Measurements from ENCODE around the gene FNIP2.

Gene FNIP2

GRCh38 chr4:158845311-158846041 is 76.7 kb downstream of the FNIP2 start:
- H3K4me3 ChIP-seq (ENCODE audit: low read depth, low read length) = no peak overlapping the region
- TF ChIP-seq, protein P1, sequence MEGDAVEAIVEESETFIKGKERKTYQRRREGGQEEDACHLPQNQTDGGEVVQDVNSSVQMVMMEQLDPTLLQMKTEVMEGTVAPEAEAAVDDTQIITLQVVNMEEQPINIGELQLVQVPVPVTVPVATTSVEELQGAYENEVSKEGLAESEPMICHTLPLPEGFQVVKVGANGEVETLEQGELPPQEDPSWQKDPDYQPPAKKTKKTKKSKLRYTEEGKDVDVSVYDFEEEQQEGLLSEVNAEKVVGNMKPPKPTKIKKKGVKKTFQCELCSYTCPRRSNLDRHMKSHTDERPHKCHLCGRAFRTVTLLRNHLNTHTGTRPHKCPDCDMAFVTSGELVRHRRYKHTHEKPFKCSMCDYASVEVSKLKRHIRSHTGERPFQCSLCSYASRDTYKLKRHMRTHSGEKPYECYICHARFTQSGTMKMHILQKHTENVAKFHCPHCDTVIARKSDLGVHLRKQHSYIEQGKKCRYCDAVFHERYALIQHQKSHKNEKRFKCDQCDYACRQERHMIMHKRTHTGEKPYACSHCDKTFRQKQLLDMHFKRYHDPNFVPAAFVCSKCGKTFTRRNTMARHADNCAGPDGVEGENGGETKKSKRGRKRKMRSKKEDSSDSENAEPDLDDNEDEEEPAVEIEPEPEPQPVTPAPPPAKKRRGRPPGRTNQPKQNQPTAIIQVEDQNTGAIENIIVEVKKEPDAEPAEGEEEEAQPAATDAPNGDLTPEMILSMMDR (IDR thresholded peaks at IDR 0.05; ENCODE audit: low read depth, low read length) = no peak

GRCh38 chr4:158847535-158847934 is 78.7 kb downstream of the FNIP2 start:
- H3K4me3 ChIP-seq (ENCODE audit: low read depth, low read length) = no peak overlapping the region
- TF ChIP-seq, protein P1 (IDR thresholded peaks at IDR 0.05; ENCODE audit: low read depth, low read length) = no peak

GRCh38 chr4:158849681-158850080 is 80.9 kb downstream of the FNIP2 start:
- TF ChIP-seq, protein P1 (IDR thresholded peaks at IDR 0.05; ENCODE audit: low read depth, low read length) = no peak
- no peak overlapping the region for H3K4me3 ChIP-seq (ENCODE audit: low read depth, low read length)

DNA sequence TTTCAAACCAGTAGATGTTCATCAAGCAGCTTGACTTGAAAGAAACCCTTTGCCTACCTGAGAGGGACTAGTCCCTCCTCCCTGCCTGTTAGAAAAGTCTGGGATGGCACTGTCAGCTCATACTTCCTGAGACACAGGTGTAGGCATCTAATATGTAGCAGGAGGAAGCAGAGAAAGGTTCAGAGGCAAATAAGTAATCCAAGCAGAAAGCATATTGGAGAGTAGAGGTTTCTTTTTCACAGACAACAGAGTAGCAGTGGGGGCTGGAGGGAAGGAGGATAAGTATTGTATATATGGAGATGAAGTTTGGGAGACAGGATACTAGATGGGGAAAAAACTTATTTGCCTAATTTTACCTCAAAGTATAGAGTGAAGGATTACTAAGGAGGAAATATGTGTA is 81.5 kb downstream of the FNIP2 start:
- TF ChIP-seq, protein P1 (IDR thresholded peaks at IDR 0.05; ENCODE audit: low read depth, low read length) = no peak
- no peak overlapping the region for H3K4me3 ChIP-seq (ENCODE audit: low read depth, low read length)

DNA sequence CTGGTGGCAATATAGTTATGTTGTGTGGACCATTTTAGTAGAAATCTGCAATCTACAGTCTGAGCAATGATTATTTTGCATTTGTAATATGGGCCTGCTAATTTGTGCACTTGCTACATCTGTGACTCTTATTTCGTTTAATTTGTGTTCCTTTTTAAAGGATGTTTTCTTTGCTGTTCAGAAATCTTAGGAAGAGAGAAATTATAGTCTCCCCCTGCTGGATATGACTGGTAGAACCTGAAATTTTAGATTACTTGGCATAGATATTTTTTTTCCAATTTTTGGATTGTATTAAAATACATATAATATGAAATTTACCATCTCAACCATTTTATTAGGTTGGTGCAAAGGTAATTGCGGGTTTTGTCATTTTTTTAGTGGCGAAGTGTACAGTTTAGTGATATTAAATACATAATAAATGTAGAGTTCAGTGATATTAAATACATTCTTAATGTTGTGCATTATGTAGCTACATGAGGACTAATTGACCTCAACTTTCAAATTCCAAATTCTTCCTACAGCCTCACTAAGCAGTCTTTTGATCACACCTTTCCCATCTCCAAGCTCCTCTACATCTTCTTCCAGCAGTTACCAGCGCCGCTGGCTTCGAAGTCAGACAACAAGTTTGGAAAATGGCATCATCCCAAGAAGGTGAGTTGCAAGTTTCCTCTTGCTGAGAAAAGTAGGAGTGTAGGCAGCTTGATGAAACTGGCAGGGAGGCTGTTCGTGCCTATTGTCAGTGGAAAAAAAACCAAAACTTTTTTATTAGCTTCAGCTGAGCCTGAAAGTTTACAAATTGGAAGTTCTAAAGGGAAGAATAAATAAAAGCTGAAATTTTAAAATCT is 82.2 kb downstream of the FNIP2 start:
- TF ChIP-seq, protein P1 (IDR thresholded peaks at IDR 0.05; ENCODE audit: low read depth, low read length) = no peak; the same call in 1 of the 2 replicates
- no peak overlapping the region for H3K4me3 ChIP-seq (ENCODE audit: low read depth, low read length)

DNA sequence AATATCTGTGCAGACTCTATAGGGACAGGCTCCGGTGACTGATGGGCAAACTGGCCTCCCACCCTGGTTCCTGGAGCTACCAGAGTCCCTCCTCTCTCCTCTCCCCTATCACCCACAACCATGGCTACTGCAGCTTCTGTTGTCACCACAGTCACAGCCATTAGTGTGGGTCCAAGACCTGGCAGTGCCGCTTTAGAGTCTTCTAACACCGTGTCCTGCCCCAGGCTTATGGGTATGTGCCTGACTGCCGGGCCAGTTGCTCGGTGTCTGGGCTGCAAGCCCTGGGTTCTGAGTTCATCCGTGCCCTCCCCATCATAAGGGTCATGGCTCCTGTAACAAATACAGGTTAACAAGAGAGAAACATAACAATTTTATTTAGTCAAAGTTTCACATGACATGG is 85.4 kb downstream of the FNIP2 start:
- H3K4me3 ChIP-seq (ENCODE audit: low read depth, low read length) = no peak overlapping the region
- TF ChIP-seq, protein P1 (IDR thresholded peaks at IDR 0.05; ENCODE audit: low read depth, low read length) = no peak

DNA sequence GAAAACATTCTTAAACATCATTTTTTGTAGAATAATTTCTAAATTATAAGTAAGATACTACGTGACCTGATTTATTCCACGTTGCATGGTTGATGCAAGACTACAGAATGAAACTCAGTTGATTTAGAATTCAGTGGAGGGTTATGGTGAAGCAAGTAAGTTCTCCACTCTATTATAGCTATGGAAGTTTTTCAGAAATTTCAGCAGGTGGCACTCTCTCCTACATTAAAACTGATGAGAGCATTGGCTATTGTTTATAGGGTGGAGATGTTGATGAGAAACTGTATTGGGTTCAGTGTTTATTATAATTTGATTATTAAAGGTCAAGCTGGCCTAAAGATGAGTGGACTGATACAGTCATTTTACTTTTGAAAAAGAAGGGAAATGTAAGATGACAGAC is 88.0 kb downstream of the FNIP2 start:
- TF ChIP-seq, protein P1 (IDR thresholded peaks at IDR 0.05; ENCODE audit: low read depth, low read length) = no peak
- no peak overlapping the region for H3K4me3 ChIP-seq (ENCODE audit: low read depth, low read length)
